ENCODE measurements around the gene UNC13D.

DNA sequence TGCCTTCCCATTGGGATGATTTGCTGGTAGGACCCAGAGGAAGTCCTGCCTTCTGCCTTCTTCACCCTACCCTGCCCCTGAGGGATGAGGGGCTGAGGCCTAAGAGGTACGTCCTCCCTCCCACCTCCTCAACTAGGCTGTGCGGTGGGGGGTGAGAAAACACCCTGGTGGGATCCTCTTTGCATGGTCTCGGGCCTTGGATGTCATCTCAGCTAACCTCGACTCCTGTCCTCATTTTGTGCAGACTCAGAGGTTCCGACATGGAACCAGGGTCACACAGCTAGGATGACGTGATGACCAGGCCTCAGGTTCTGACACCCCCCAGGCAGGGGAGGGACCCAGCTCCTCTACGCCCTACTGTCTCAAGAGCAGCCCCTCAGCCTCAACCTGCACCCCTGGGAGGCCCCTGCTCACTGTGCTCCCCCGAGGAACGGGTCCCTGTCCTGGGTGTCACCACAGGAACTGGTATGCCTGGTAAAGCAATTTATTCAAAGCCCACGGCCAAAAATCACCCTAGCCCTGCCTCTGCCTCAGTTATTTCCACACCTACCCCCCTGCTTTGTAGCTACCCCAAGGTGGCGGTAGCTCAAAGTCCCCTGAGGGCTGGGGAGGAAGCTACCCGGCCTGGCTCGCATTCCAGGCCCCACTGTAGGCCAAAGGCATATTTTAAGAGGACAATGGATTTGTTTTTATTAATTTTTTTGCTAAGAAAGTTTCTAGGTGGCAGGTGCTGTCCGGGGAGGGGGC lies 17.5 kb downstream of the UNC13D start:
- TF ChIP-seq, protein P1, sequence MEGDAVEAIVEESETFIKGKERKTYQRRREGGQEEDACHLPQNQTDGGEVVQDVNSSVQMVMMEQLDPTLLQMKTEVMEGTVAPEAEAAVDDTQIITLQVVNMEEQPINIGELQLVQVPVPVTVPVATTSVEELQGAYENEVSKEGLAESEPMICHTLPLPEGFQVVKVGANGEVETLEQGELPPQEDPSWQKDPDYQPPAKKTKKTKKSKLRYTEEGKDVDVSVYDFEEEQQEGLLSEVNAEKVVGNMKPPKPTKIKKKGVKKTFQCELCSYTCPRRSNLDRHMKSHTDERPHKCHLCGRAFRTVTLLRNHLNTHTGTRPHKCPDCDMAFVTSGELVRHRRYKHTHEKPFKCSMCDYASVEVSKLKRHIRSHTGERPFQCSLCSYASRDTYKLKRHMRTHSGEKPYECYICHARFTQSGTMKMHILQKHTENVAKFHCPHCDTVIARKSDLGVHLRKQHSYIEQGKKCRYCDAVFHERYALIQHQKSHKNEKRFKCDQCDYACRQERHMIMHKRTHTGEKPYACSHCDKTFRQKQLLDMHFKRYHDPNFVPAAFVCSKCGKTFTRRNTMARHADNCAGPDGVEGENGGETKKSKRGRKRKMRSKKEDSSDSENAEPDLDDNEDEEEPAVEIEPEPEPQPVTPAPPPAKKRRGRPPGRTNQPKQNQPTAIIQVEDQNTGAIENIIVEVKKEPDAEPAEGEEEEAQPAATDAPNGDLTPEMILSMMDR (IDR thresholded peaks at IDR 0.05) = no peak
- no peak for TF ChIP-seq POLR2A (IDR thresholded peaks at IDR 0.05)
